TTC549 (cell line): ENCODE measurements around the gene FAAH2.
"Not testable (repeated sequence)": the region's sequence is repeated elsewhere in the genome, so short reads cannot be mapped to it uniquely, and the experiment has no call there.

Experiments
- FAIRE-seq: peaks from 2 replicates; lab custom pipeline; 2012; peaks lifted over from hg19 to GRCh38; lab: Jason Lieb, UNC

The FAAH2 gene

GRCh38 chrX:57380026-57380796 lies 93.7 kb downstream of the FAAH2 start:
- FAIRE-seq = no peak

DNA sequence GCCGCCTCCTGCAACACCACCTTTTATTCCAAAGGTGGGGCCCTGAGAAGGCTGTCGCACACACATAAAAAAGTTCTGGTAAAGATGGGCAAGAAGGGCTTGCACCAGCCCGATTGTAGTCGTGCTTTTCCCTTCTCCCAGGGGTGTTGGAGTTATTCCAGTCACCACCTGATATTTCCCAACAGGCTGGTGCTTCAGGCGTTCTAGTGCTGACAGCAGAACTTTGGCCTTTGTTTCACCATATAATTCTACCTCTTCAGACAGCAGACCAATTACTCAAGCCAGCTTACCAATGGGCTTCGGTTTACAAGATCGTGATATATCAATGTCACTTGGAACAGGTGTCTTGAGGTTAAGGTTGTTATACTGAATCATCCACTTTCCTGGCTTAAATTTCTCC lies 107.7 kb downstream of the FAAH2 start:
- not testable (repeated sequence) for FAIRE-seq

GRCh38 chrX:57403191-57403590 lies 116.7 kb downstream of the FAAH2 start:
- not testable (repeated sequence) for FAIRE-seq

- no peak for FAIRE-seq
Observed at GRCh38 chrX:57406149-57406548, 119.6 kb downstream of the FAAH2 start.

- FAIRE-seq = no peak
Observed at GRCh38 chrX:57417827-57418226, 131.3 kb downstream of the FAAH2 start.

GRCh38 chrX:57422289-57422688 lies 135.8 kb downstream of the FAAH2 start:
- FAIRE-seq = no peak

DNA sequence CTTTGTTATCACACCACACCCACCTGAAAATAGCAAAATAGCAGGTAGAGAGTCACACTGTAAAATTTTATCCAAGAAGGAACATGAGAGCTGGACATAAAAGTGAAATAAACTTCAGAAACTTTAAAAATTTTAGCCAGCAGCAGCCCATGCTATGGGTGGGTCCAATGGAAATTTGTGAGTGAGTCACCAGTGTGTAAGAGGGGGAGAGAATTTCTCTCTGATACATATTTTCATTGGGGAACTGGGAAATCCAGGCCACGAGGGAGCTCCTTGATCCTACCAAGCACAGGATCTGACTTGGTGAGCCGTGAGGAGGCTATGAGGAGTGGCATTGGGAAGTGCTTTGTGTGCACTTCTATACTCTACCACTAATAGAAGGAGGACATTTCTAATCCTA lies 136.3 kb downstream of the FAAH2 start:
- no peak for FAIRE-seq

DNA sequence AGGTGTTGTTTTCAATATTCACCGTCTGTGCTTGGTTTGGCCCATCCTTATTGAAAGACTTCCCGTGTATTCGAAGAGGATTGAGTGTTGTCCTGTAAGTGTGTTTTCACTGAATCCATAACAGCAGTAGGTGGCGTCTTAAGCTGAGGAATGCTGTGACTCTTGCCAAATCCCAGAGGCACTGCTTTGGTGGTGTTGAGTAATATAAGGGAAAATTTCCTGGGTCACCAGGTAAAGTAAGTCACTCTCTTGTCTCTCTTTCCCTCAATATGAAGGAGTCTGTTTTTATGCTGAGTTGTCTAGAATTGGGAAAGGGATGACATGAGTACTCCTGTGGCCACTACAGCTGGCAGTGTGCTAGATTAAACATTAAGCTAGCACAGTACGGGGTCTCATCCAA lies 158.6 kb downstream of the FAAH2 start:
- FAIRE-seq = no peak

DNA sequence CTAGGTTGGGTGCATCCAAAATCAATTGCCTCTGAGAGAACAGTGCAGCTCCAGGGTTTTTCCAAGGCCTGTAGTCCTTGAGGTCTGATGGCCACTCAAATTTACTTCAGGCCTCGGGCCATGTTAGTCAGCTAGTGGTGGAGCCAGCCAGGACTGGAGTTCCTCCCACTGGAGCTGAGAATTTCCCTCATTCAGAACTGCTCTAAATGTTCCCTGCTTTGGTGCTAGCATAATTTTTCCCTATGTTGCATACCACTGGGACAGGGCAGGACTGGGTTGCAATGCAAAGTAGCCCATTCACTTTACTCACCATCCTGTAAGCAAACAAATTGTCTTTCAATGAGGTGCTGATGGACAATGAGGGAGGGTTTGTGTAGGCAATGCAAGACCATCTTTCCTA lies 159.3 kb downstream of the FAAH2 start:
- no peak for FAIRE-seq

GRCh38 chrX:57447856-57448255 lies 161.3 kb downstream of the FAAH2 start:
- no peak for FAIRE-seq

GRCh38 chrX:57451426-57452020 lies 165.0 kb downstream of the FAAH2 start:
- no peak for FAIRE-seq

DNA sequence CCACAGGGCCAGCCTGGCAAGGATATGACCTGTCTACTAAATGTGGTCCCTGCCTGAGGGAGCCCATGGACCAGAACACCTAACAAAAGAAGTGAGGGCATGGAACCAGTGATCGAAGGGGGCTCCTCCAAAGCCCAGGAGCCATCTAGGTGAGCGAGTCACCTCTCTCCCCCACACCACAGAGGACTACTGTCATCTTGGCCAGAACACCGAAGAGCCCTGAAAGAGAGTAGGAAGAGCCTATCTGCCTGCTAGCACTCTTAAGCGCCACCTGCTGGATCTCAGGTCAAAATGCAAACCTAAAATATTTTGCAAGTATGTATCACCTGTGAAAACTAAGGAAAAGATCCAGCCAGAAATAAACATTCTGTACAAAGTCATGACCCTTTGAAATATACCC lies 167.4 kb downstream of the FAAH2 start:
- no peak for FAIRE-seq

DNA sequence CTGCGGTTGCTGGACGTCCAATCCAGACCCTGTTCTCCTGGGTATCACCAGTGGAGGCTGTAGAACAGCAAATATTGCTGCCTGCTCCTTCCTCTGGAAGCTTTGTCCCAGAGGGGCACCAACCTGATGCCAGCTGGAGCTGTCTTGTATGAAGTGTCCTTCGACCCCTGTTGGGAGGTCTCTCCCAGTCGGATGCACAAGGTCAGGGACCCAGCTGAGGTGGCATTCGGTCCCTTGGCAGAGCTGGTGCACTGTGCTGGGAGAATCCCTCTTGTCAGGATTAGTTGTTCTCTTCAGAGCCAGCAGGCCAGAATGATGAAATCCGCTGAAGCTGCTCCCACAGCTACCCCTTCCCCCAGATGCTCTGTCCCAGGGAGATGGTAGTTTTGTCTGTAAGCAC lies 195.0 kb downstream of the FAAH2 start:
- no peak for FAIRE-seq

DNA sequence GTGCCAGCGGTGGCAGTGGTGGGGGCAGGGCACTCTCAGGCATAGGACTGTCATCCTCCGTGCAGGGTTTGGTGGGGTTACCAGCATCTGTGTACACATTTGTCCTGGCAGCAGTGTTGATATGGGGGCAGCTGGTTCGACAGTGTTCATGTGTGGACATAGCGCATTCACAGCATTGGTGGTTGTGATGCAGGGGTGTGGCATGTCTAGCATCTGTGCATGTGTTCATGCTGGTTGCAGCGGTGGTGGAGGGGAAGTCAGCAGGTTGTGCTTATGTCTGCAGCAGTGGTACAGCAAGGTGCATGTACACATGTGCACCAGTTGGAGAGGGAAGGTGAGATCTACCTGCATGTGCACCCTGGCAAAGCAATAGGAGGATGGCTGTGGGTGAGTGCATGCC lies 230.0 kb downstream of the FAAH2 start:
- FAIRE-seq = no peak

- no peak for FAIRE-seq
Observed at GRCh38 chrX:57519578-57520118, 233.1 kb downstream of the FAAH2 start.

- FAIRE-seq = no peak
Observed at GRCh38 chrX:57528670-57529255, 242.3 kb downstream of the FAAH2 start.
